SK-N-SH (cell line): ENCODE data around the gene NKAIN4.

Source experiments
- CTCF ChIP-seq: fragments of 200-600 bp; sonication (generic); IDR thresholded peaks from 2 replicates; pipeline ENCODE4 v1.6.1; 2017; ENCODE audit warnings: antibody characterized with exemption, mild to moderate bottlenecking, moderate library complexity
- ELF1 ChIP-seq: IDR thresholded peaks from 2 replicates; pipeline ENCODE4 v1.4.0; 2012
- EP300 ChIP-seq, 2 experiments: IDR thresholded peaks; 2 replicates each; pipeline versions ENCODE4 v1.4.0 to v1.6.1; 2012; ENCODE audit warnings: borderline replicate concordance in 1 of 2, low read depth in 1 of 2, low read length in 1 of 2
- EZH2phosphoT487 ChIP-seq: fragments of 200-600 bp; sonication (generic); IDR thresholded peaks from 2 replicates; pipeline ENCODE4 v1.6.1; 2017; ENCODE audit warnings: low read depth, mixed run types, mild to moderate bottlenecking, antibody characterized with exemption, moderate library complexity, borderline replicate concordance
- GABPA ChIP-seq: IDR thresholded peaks from 2 replicates; pipeline ENCODE4 v1.4.0; 2012; ENCODE audit warnings: low read depth, mild to moderate bottlenecking
- JUND ChIP-seq: IDR thresholded peaks from 2 replicates; pipeline ENCODE4 v1.4.0; 2012
- MEF2A ChIP-seq: IDR thresholded peaks from 2 replicates; pipeline ENCODE4 v1.4.0; 2012; ENCODE audit warnings: low read depth, borderline replicate concordance
- NFIC ChIP-seq: IDR thresholded peaks from 2 replicates; pipeline ENCODE4 v1.4.0; 2012; ENCODE audit warnings: borderline replicate concordance
- POLR2AphosphoS5 ChIP-seq: IDR thresholded peaks from 2 replicates; pipeline ENCODE4 v1.6.1; 2012; ENCODE audit warnings: low read depth, low read length
- REST ChIP-seq: IDR thresholded peaks from 2 replicates; pipeline ENCODE4 v1.6.1; 2012; ENCODE audit warnings: mild to moderate bottlenecking, low read depth, low read length, moderate library complexity
- SIN3A ChIP-seq: IDR thresholded peaks from 2 replicates; pipeline ENCODE4 v1.6.1; 2012; ENCODE audit warnings: low read depth, mild to moderate bottlenecking, low read length, moderate library complexity, borderline replicate concordance
- TAF1 ChIP-seq: IDR thresholded peaks from 2 replicates; pipeline ENCODE4 v1.6.1; 2012; ENCODE audit warnings: low read depth, mild to moderate bottlenecking, low read length, moderate library complexity, borderline replicate concordance
- TEAD4 ChIP-seq: IDR thresholded peaks from 2 replicates; pipeline ENCODE4 v1.4.0; 2012; ENCODE audit warnings: mild to moderate bottlenecking, borderline replicate concordance; ENCODE audit not compliant: insufficient read depth
- ZBTB33 ChIP-seq: IDR thresholded peaks from 2 replicates; pipeline ENCODE4 v1.4.0; 2012; ENCODE audit warnings: low read depth, borderline replicate concordance

- TF ChIP-seq CTCF (no peak), ZBTB33 (no peak), ELF1 (no peak), EP300 (IDR thresholded peaks at IDR 0.05; ENCODE audit: borderline replicate concordance in 1 of 2, low read depth in 1 of 2, low read length in 1 of 2) (no peak), EZH2phosphoT487 (no peak), GABPA (no peak), TAF1 (no peak), NFIC (no peak), JUND (no peak), MEF2A (no peak), SIN3A (no peak), REST (no peak), TEAD4 (no peak), POLR2AphosphoS5 (no peak)
Measured at GRCh38 chr20:63194797-63195173, 59.5 kb downstream of the NKAIN4 start.
